ENCODE results near the gene TIA1. TPM values are rescaled to one million over a fixed set of nuclear protein-coding genes. Genes with fewer than 3 reads are reported as not detected.
A peak's percentile ranks its signal among the peaks of the same experiment; 100 is the strongest.
"Not testable (repeated sequence)": the region's sequence is repeated elsewhere in the genome, so short reads cannot be mapped to it uniquely, and the experiment has no call there.

Gene TIA1
- total RNA-seq, 3 donors from 2014 or later (not counting 1 experiment from before 2014, with no cell fraction given): 76.9 to 113 (median 93.2) TPM

DNA sequence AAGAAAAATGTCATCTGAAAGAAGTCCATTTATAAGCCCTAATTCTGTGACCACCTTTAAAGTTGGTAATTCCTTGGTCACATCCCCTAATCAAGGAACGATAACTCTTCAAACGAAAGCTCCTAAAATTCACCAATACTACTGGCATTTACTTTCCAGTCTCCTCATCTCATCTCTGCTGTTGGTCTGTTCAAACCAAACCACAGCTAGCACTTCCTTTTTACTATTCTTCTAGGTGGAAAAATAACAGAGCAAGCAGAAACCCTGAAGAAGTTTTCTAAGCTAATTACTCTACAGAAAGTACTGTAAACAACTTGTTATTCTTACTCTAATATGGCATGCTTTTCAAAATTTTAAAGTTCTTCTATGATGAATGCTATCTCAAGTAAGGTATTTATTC is 21.6 kb downstream of the TIA1 start:
- WGBS (ENCODE audit: insufficient coverage): 87% methylated on average over 2 of the region's 2 CpGs

DNA sequence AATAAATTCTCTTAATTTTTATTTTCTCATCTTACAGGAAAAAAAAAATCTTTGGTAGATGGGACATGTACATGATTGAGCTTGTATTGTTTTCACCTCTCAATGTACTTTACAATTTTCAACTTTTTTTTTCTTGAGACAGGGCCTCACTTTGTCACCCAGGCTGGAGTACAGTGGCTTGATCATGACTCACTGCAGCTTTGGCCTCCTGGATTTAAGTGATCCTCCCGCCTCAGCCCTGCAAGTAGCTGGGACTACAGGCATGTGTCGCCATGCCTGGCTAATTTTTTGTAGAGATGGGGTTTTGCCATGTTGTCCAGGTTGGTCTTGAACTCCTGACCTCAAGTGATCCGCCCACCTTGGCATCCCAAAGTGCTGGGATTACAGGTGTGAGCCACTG is 25.1 kb downstream of the TIA1 start:
- H3K4me3 ChIP-seq (ENCODE audit: low read length); H3K27ac ChIP-seq (ENCODE audit: low read length); H3K27me3 Mint-ChIP-seq (ENCODE audit: low read depth in 2 of 2); H3K27me3 ChIP-seq (ENCODE audit: control insufficient read depth, insufficient read depth, low read length); H3K9me3 ChIP-seq (ENCODE audit: control insufficient read depth, insufficient read depth, low read length); H3K4me1 Mint-ChIP-seq; ATAC-seq; DNase-seq; H3K9me3 Mint-ChIP-seq; H3K27ac Mint-ChIP-seq; intact Hi-C loops (cut with micrococcal nuclease); H3K4me3 Mint-ChIP-seq; H3K4me1 ChIP-seq (ENCODE audit: control insufficient read depth, insufficient read depth, low read length): not testable (repeated sequence)
- 97% methylated on average over 3 of the region's 3 CpGs for WGBS (ENCODE audit: insufficient coverage)
- H3K36me3 Mint-ChIP-seq: peaks cover 23% of the 10 kb centered on the region
- H3K36me3 ChIP-seq (ENCODE audit: control insufficient read depth, insufficient read depth, low read length): peaks cover 86% of the 10 kb centered on the region

More for the DNA sequence above, 21.6 kb downstream of the TIA1 start:
- Histone ChIP-seq H3K36me3 (ENCODE audit: control insufficient read depth, insufficient read depth, low read length) (peaks cover 84% of the 10 kb centered on the region), H3K4me1 (ENCODE audit: control insufficient read depth, insufficient read depth, low read length) (no peaks in the 10 kb centered on the region), H3K4me3 (ENCODE audit: low read length) (no peak overlapping the region), H3K27me3 (ENCODE audit: control insufficient read depth, insufficient read depth, low read length) (no peaks in the 10 kb centered on the region), H3K9me3 (ENCODE audit: control insufficient read depth, insufficient read depth, low read length) (no peaks in the 10 kb centered on the region), H3K27ac (ENCODE audit: low read length) (no peak overlapping the region)
- intact Hi-C loops (cut with micrococcal nuclease): no loop called here
- Mint-ChIP-seq H3K36me3 (peaks cover 18% of the 10 kb centered on the region), H3K27ac (peak overlapping the region; percentile 75 to 79), H3K9me3 (no peaks in the 10 kb centered on the region), H3K4me1 (peaks cover 6 to 9% of the 10 kb centered on the region in 2 donors), H3K27me3 (ENCODE audit: low read depth in 2 of 2) (no peaks in the 10 kb centered on the region), H3K4me3 (no peak overlapping the region)
- ATAC-seq (no peak), DNase-seq (no peak)
- TF ChIP-seq, protein P1, sequence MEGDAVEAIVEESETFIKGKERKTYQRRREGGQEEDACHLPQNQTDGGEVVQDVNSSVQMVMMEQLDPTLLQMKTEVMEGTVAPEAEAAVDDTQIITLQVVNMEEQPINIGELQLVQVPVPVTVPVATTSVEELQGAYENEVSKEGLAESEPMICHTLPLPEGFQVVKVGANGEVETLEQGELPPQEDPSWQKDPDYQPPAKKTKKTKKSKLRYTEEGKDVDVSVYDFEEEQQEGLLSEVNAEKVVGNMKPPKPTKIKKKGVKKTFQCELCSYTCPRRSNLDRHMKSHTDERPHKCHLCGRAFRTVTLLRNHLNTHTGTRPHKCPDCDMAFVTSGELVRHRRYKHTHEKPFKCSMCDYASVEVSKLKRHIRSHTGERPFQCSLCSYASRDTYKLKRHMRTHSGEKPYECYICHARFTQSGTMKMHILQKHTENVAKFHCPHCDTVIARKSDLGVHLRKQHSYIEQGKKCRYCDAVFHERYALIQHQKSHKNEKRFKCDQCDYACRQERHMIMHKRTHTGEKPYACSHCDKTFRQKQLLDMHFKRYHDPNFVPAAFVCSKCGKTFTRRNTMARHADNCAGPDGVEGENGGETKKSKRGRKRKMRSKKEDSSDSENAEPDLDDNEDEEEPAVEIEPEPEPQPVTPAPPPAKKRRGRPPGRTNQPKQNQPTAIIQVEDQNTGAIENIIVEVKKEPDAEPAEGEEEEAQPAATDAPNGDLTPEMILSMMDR (IDR thresholded peaks at IDR 0.05): no peak

DNA sequence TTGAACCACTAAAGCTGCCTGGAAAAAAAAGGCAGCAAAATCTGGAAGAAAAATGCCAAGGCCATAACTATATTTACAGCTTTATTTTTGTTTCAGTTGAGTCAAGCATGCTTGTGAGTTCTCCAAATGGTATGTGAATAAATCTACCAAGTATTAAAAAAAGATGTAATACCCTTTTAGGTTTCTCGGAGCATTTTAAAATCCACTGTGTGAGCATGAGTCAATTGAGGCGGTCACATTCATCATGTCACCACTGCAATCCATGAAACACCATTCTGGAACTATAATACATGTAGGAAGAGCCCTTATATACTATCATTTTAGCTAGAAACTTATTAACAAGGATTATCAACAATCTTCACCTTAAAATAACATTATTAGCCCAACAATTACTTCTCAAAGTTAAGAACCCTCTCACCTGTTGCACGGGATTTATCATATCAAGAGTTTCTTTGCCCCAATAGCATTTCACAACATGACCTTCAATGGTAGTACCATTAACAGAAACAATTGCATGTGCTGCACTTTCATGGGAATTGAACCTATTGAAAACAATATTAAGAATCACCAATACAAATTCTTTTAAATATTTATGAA is 33.4 kb downstream of the TIA1 start:
- WGBS (ENCODE audit: insufficient coverage): 94% methylated on average over 2 of the region's 3 CpGs

DNA sequence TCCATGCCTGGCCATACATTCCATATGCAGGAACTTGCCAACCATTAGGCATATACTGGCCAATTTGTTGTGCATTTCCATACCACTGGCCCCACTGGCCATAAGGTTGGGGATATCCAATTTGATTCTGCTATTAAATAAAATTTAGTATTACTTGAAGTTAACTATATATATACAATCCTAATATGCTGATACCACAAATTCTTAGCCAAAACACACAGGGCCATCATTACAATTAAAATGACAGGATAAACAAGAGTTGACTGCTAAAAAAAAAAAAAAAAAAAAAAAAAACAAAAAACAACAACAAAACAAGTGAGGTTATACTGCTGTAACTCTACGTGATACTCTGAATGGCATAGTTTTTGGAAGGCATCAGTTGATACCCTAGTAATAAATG is 34.1 kb downstream of the TIA1 start:
- no peaks in the 10 kb centered on the region for H3K9me3 Mint-ChIP-seq
- no peak for DNase-seq
- ATAC-seq: no peak
- Histone ChIP-seq H3K9me3 (ENCODE audit: control insufficient read depth, insufficient read depth, low read length) (no peaks in the 10 kb centered on the region), H3K4me3 (ENCODE audit: low read length) (no peak overlapping the region), H3K27me3 (ENCODE audit: control insufficient read depth, insufficient read depth, low read length) (no peaks in the 10 kb centered on the region), H3K4me1 (ENCODE audit: control insufficient read depth, insufficient read depth, low read length) (no peaks in the 10 kb centered on the region), H3K36me3 (ENCODE audit: control insufficient read depth, insufficient read depth, low read length) (peaks cover 69% of the 10 kb centered on the region), H3K27ac (ENCODE audit: low read length) (no peak overlapping the region)
- no peak overlapping the region for H3K4me3 Mint-ChIP-seq
- peaks cover 7% of the 10 kb centered on the region for H3K36me3 Mint-ChIP-seq
- no peaks in the 10 kb centered on the region for H3K27me3 Mint-ChIP-seq (ENCODE audit: low read depth in 2 of 2)
- TF ChIP-seq, protein P1 (IDR thresholded peaks at IDR 0.05): no peak
- intact Hi-C loops (cut with micrococcal nuclease): no loop called here
- no peak overlapping the region for H3K27ac Mint-ChIP-seq
- H3K4me1 Mint-ChIP-seq: peaks cover 0 to 4% of the 10 kb centered on the region in 2 donors
- WGBS (ENCODE audit: insufficient coverage): no CpG with 5 or more reads among the region's 1 CpG

More for the DNA sequence above, 33.4 kb downstream of the TIA1 start:
- Mint-ChIP-seq H3K36me3 (peaks cover 9% of the 10 kb centered on the region), H3K4me1 (peaks cover 0 to 4% of the 10 kb centered on the region in 2 donors), H3K4me3 (no peak overlapping the region), H3K9me3 (no peaks in the 10 kb centered on the region), H3K27ac (no peak overlapping the region), H3K27me3 (ENCODE audit: low read depth in 2 of 2) (no peaks in the 10 kb centered on the region)
- Histone ChIP-seq H3K4me3 (ENCODE audit: low read length) (no peak overlapping the region), H3K4me1 (ENCODE audit: control insufficient read depth, insufficient read depth, low read length) (no peaks in the 10 kb centered on the region), H3K27me3 (ENCODE audit: control insufficient read depth, insufficient read depth, low read length) (no peaks in the 10 kb centered on the region), H3K9me3 (ENCODE audit: control insufficient read depth, insufficient read depth, low read length) (no peaks in the 10 kb centered on the region), H3K36me3 (ENCODE audit: control insufficient read depth, insufficient read depth, low read length) (peaks cover 74% of the 10 kb centered on the region), H3K27ac (ENCODE audit: low read length) (no peak overlapping the region)
- DNase-seq (no peak), ATAC-seq (no peak)
- TF ChIP-seq, protein P1 (IDR thresholded peaks at IDR 0.05): no peak
- intact Hi-C loops (cut with micrococcal nuclease): no loop called here

Data from natural killer cell (primary cell).